Mucosa of gallbladder (tissue), 1 donor: ENCODE measurements around the gene TDRD9. TPM values are rescaled to one million over a fixed set of nuclear protein-coding genes. Genes with fewer than 3 reads are reported as not detected.

Source experiments
- DNase-seq: peaks from one replicate; pipeline ENCODE4 v3.0.0-alpha.2; 2020; ENCODE audit warnings: low spot score
- total RNA-seq: library from RNA; stranded (reverse); gene quantifications from one replicate; pipeline ENCODE4 v1.2.1, GENCODE V29; 2021
- donor health status: DM: no; HTN: no; CAD: no.

TDRD9 gene
- total RNA-seq, 1 donor from 2014 or later: 8.7 TPM

GRCh38 chr14:103890821-103891666 lies 37.2 kb upstream of the TDRD9 start:
- DNase-seq: no peak

- peak; percentile 27 for DNase-seq
Observed at GRCh38 chr14:103891667-103892215, 36.5 kb upstream of the TDRD9 start.

DNA sequence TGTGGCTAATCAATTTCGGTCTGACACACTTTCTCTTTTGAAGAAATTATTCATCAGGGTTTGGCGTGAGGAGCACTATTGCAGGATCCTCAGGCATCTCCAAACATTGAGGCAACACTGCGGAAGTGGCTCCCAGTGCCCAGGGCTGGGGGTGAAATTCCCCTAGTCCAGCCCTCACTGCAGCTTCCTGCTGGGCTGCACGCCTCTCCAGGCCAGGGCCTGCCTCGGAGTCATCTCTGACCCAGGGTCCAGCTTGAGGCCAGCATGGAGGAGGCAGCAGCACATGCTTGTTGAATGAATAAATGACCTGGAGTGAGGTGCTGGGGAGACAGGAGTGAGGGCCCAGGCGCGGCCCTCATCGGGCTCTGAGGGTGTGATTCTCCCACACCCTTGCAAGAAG lies 36.0 kb upstream of the TDRD9 start:
- no peak for DNase-seq

DNA sequence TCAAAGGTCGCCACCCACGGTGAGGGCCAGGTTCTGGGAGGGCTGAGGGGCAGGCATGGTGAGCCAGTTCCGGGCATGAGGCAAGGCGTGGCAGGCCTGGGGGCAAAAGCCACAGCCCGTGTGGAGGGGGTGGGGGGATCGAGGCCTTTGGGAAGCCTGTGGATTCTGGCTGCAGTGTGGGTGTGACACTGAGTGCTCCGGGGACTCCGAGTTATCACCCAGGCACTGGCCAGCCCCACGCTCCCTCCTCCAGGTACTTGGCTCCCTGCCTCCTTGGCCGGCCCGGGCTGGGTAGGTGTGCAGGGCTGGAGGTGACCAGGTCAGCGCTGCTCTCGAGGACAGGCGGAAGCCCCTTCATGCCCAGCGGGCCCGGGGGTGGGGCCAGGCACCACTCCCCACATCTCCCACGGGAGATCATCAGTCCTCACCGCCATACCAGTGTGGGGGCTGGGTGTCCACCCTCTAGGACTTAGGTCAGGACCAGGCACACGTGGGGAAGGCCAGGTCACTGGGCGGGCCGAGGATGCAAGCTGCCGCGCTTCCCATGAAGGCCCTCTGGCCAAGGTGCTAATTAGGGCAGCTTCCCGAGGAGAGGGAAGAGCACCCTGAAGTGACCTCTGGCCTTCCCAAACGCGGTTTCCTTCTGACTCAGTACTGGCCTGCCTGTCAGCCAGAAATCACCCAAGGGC lies 34.1 kb upstream of the TDRD9 start:
- no peak for DNase-seq

DNA sequence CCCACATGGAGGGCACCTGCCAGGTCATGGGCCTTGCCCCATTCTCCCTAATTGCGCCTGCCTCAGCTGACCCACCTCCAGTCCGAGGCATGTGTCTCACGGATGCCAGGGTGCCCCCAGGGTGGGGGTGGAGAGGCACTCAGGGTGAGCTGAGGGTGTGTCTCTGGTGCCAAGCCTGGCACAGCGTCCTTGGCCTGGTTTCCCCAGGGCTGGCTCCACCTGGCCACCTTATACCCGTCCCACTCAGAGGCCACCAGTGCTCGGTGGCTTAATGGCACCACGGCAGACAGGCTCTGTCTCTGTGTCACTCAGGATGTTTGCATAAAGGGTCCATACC lies 33.6 kb upstream of the TDRD9 start:
- DNase-seq: no peak

DNA sequence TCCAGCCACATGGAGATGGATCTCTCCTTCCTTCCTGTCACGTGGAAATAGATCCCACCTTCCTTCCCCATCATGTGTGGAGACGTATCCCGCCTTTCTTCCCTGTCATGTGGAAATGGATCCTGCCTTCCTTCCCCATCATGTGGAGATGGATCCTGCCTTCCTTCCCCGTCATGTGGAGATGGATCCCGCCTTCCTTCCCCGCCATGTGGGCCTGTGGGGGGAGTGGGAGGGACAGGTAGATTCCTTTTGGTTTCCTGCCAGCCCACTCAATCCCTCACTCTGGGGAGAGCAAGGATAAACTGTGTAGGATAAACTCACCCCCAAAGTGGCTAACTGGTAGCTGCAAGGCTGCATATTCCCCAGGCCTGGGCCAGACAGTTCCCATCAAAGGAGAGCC lies 31.7 kb upstream of the TDRD9 start:
- no peak for DNase-seq

- DNase-seq: peak; percentile 72
Observed at GRCh38 chr14:103897075-103897947, 30.9 kb upstream of the TDRD9 start.

DNA sequence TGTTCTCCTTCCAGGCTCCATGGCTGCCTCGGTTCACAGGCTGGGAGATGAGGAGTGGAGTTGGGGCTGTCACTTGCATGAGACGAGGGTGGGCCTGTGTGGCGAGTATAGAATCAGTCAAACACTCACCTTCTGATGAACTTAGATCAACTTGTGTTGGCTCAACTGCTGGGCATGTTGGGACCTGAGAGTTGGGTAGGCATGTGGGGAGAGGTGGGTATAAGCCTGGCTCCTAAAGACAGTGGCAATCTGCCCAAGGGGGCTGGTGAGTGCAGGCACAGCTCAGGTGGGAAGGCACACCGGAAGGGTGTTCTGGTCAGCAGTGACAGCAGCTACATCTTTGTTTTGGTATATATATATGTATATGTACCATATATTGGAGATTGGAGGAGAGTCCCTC lies 30.1 kb upstream of the TDRD9 start:
- no peak for DNase-seq

- no peak for DNase-seq
Observed at GRCh38 chr14:103898711-103899110, 29.5 kb upstream of the TDRD9 start.

DNA sequence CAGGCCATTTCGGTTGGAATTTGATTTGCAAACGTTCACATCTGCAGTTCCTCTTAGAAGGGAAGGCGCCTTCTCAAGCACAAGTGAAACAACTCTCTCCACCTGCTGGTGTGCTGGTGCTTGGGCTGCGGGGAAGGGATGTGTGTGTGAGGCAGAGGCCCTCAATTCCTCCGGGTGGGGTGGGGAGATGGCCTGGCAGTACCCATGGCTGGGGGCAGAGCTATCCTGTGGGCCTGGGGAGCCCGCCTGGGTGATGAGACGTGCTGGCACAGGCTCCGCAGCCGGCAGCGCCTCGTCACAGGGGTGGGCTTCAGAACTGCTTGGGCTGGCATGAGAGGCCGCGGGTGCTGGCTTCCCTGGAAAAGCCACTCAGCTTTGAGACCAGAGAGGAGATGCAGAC lies 28.9 kb upstream of the TDRD9 start:
- DNase-seq: no peak

DNA sequence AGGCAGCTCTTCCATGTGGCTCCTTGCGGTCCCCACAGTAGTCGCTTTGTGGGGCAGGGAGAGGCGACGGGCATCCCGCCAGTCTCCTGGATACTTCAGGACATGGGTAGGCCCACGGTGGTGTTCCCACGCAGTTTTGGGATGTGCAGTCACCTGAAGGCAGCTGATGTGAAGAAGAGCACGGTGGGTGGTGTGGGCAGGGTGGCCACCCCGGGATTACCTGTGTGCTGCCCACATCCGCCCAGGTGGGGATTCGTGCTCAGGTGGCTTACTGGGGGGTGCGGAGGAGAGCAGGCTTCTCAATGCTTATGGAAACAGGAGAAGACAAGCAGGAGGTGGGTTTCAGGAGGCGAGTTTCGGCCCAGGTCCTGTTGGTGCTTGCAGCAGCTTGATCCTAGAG lies 28.4 kb upstream of the TDRD9 start:
- DNase-seq: no peak

- DNase-seq: no peak
Observed at GRCh38 chr14:103904493-103905107, 23.7 kb upstream of the TDRD9 start.

DNA sequence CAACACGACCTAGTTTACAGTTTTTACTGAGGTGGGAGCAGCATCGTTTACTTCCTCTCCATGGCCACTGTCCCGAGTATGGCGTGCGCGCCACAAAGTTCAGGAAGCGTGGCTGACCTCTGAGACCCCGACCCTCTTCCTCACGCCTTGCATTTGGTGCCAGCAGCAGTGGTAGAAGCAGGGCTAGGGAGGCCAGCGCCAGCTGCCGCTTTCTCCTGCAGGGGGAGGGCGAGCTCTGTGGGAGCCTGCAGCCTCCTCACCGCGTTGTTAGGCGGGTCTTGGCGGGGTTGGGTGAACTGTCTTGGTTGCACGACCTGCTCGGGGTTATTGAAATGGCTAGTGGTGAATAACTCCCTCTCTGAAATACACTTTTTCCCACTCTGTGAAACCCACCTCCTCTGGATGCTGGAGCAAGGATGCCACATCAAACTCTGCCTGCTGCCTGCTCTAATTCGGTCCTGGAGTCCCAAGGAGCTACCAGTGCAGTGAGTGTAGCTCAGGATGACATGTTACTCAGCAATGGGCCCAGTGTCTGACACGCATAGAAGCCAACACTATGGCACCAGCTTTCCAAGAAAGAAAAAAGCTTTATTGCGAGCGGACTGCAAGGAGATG lies 22.3 kb upstream of the TDRD9 start:
- no peak for DNase-seq

DNA sequence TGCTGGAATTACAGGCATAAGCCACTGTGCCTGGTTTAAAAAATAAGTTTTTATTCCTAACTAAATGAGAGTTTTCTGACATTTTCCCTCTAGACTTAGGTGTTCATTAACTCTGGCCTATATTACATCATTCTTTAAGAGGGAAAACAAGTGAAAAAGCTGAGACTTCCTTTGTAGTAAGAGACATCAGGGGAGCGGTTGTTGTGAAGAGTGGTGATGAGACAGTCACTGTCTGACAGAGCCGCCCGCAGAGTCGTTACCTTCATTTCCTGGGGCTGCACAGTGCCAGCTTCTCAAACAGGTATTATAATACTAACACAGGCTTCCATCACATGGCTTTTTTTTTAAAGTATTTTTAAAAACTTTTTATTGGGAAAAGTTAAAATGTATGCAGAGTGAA lies 19.7 kb upstream of the TDRD9 start:
- no peak for DNase-seq

- DNase-seq: no peak
Observed at GRCh38 chr14:103909531-103910261, 18.6 kb upstream of the TDRD9 start.

GRCh38 chr14:103910262-103910935 lies 17.9 kb upstream of the TDRD9 start:
- peak; percentile 87 for DNase-seq

GRCh38 chr14:103910984-103911383 lies 17.3 kb upstream of the TDRD9 start:
- no peak for DNase-seq

- DNase-seq: no peak
Observed at GRCh38 chr14:103915616-103916015, 12.6 kb upstream of the TDRD9 start.

GRCh38 chr14:103916636-103917262 lies 11.5 kb upstream of the TDRD9 start:
- DNase-seq: no peak
